Rectal smooth muscle tissue (tissue), 1 donor: ENCODE data around the gene B3GAT1.
"Not testable (repeated sequence)": the region's sequence is repeated elsewhere in the genome, so short reads cannot be mapped to it uniquely, and the experiment has no call there.

ENCODE experiments used
- H3K27ac ChIP-seq: one replicate; pipeline ENCODE4 v1.7.0; 2013; ENCODE audit warnings: low read depth, low read length, inconsistent platforms
- H3K27me3 ChIP-seq: one replicate; pipeline ENCODE4 v1.7.0; 2013; ENCODE audit warnings: low read length; ENCODE audit not compliant: control insufficient read depth, insufficient read depth
- H3K36me3 ChIP-seq: one replicate; pipeline ENCODE4 v1.7.0; 2013; ENCODE audit warnings: low read length; ENCODE audit not compliant: control insufficient read depth, insufficient read depth
- H3K4me1 ChIP-seq: one replicate; pipeline ENCODE4 v1.7.0; 2013; ENCODE audit warnings: low read length; ENCODE audit not compliant: control insufficient read depth, insufficient read depth
- H3K4me3 ChIP-seq: one replicate; pipeline ENCODE4 v1.7.0; 2013; ENCODE audit warnings: low read length
- H3K9ac ChIP-seq: one replicate; pipeline ENCODE4 v1.7.0; 2013; ENCODE audit warnings: low read length

B3GAT1 gene, protein sequence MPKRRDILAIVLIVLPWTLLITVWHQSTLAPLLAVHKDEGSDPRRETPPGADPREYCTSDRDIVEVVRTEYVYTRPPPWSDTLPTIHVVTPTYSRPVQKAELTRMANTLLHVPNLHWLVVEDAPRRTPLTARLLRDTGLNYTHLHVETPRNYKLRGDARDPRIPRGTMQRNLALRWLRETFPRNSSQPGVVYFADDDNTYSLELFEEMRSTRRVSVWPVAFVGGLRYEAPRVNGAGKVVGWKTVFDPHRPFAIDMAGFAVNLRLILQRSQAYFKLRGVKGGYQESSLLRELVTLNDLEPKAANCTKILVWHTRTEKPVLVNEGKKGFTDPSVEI

GRCh38 chr11:134412203-134413042 lies at the start of gene B3GAT1:
B3GAT1 (minus strand) TSS chr11:134412242; CDS start chr11:134387659, 24,583 bp downstream.
- no peak within 1 kb of the TSS for H3K27ac ChIP-seq
- no peaks in the 10 kb centered on the region for H3K4me1 ChIP-seq
- peak within 1 kb of the TSS; percentile 52 for H3K4me3 ChIP-seq
- peaks cover 30% of the 10 kb centered on the region for H3K27me3 ChIP-seq
- no peaks in the 10 kb centered on the region for H3K36me3 ChIP-seq
- H3K9ac ChIP-seq, result no peak within 1 kb of the TSS

- H3K27ac ChIP-seq, result no peak overlapping the region
- no peak overlapping the region for H3K9ac ChIP-seq
- H3K27me3 ChIP-seq, result no peaks in the 10 kb centered on the region
- H3K36me3 ChIP-seq, result no peaks in the 10 kb centered on the region
- H3K4me3 ChIP-seq, result no peak overlapping the region
- no peaks in the 10 kb centered on the region for H3K4me1 ChIP-seq
These were observed 49.6 kb upstream of the B3GAT1 start for GRCh38 chr11:134461621-134462020.

DNA sequence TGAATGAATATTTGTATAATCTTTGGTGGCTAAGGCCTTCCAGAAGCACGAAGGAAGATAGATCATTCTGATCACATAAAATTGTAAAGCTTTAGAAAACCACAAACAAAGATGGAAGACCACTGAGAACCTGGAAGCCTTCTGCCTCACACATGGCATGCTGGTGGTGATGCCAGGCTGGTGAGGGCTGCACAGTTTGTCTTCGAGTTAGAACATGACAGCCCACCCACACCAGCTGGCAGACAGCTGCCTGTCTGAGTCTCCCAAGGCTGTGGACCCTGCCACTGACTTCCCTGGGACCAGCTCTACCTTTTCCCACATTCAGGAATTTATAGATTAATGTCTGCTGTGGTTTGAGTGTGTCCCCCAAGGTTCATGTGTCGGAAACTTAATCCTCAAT lies 48.8 kb upstream of the B3GAT1 start:
- Histone ChIP-seq H3K9ac (no peak overlapping the region), H3K36me3 (no peaks in the 10 kb centered on the region), H3K27me3 (no peaks in the 10 kb centered on the region), H3K4me3 (no peak overlapping the region), H3K4me1 (no peaks in the 10 kb centered on the region), H3K27ac (no peak overlapping the region)

- Histone ChIP-seq H3K27ac (no peak overlapping the region), H3K4me1 (no peaks in the 10 kb centered on the region), H3K27me3 (no peaks in the 10 kb centered on the region), H3K36me3 (no peaks in the 10 kb centered on the region), H3K4me3 (no peak overlapping the region), H3K9ac (no peak overlapping the region)
These were observed 48.1 kb upstream of the B3GAT1 start for GRCh38 chr11:134460062-134460561.

GRCh38 chr11:134459246-134460061 lies 47.4 kb upstream of the B3GAT1 start:
- no peaks in the 10 kb centered on the region for H3K27me3 ChIP-seq
- H3K36me3 ChIP-seq, result no peaks in the 10 kb centered on the region
- no peaks in the 10 kb centered on the region for H3K4me1 ChIP-seq
- no peak overlapping the region for H3K27ac ChIP-seq
- no peak overlapping the region for H3K9ac ChIP-seq
- H3K4me3 ChIP-seq, result no peak overlapping the region

DNA sequence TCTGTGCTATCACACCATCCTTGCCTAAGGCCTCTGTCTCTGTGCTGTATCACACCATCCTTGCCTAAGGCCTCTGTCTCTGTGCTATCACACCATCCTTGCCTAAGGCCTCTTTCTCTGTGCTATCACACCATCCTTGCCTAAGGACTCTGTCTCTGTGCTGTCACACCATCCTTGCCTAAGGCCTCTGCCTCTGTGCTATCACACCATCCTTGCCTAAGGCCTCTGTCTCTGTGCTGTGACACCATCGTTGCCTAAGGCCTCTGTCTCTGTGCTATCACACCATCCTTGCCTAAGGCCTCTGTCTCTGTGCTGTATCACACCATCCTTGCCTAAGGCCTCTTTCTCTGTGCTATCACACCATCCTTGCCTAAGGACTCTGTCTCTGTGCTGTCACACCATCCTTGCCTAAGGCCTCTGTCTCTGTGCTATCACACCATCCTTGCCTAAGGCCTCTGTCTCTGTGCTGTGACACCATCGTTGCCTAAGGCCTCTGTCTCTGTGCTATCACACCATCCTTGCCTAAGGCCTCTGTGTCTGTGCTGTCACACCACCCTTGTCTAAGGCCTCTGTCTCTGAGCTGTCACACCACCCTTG lies 45.5 kb upstream of the B3GAT1 start:
- H3K9ac ChIP-seq, H3K4me1 ChIP-seq, H3K4me3 ChIP-seq, H3K27ac ChIP-seq, H3K36me3 ChIP-seq, H3K27me3 ChIP-seq: not testable (repeated sequence)

GRCh38 chr11:134455516-134455915 lies 43.5 kb upstream of the B3GAT1 start:
- H3K27ac ChIP-seq, result no peak overlapping the region
- H3K4me3 ChIP-seq, result no peak overlapping the region
- H3K9ac ChIP-seq, result no peak overlapping the region
- no peaks in the 10 kb centered on the region for H3K36me3 ChIP-seq
- no peaks in the 10 kb centered on the region for H3K27me3 ChIP-seq
- no peaks in the 10 kb centered on the region for H3K4me1 ChIP-seq

- Histone ChIP-seq H3K4me1 (no peaks in the 10 kb centered on the region), H3K27me3 (no peaks in the 10 kb centered on the region), H3K4me3 (no peak overlapping the region), H3K27ac (no peak overlapping the region), H3K36me3 (no peaks in the 10 kb centered on the region), H3K9ac (no peak overlapping the region)
These were observed 42.2 kb upstream of the B3GAT1 start for GRCh38 chr11:134454146-134454690.

- H3K9ac ChIP-seq, result no peak overlapping the region
These were observed 41.4 kb upstream of the B3GAT1 start for GRCh38 chr11:134453441-134453840.

DNA sequence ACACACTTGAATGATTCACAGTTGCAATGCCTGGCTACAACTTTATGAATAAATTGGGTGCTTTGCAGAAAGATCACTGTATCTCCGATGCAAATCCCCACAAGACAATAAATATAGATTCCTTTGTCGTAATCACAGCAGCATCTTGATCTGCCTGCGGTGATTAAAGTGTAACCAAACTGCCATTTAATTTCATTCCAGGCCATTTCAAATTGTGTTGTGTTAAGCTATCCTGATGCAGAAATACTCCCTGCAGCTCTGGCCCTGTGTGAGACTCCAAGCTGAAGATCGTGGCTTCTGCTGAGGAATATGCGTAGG lies 40.8 kb upstream of the B3GAT1 start:
- Histone ChIP-seq H3K4me3 (no peak overlapping the region), H3K27me3 (no peaks in the 10 kb centered on the region), H3K36me3 (no peaks in the 10 kb centered on the region), H3K9ac (no peak overlapping the region), H3K27ac (no peak overlapping the region), H3K4me1 (no peaks in the 10 kb centered on the region)

More at GRCh38 chr11:134453441-134453840, 41.4 kb upstream of the B3GAT1 start:
- H3K27me3 ChIP-seq, result no peaks in the 10 kb centered on the region
- H3K4me1 ChIP-seq, result no peaks in the 10 kb centered on the region
- no peak overlapping the region for H3K27ac ChIP-seq
- no peak overlapping the region for H3K4me3 ChIP-seq
- H3K36me3 ChIP-seq, result no peaks in the 10 kb centered on the region

- Histone ChIP-seq H3K4me1 (no peaks in the 10 kb centered on the region), H3K27ac (no peak overlapping the region), H3K4me3 (no peak overlapping the region), H3K36me3 (no peaks in the 10 kb centered on the region), H3K9ac (no peak overlapping the region), H3K27me3 (no peaks in the 10 kb centered on the region)
These were observed 40.2 kb upstream of the B3GAT1 start for GRCh38 chr11:134452026-134452837.
